GM21737 (cell line): Measurements from ENCODE around the gene LILRA1.
"Not testable (repeated sequence)": the region's sequence is repeated elsewhere in the genome, so short reads cannot be mapped to it uniquely, and the experiment has no call there.

ENCODE experiments used
- ATAC-seq: cut with Tn5 transposase; IDR thresholded peaks from one replicate; pipeline ENCODE4 v1.9.1; 2021; ENCODE audit warnings: mild to moderate bottlenecking, moderate library complexity; ENCODE audit not compliant: unreplicated experiment

The LILRA1 gene

GRCh38 chr19:54622431-54622830 lies 29.0 kb downstream of the LILRA1 start:
- no peak for ATAC-seq

DNA sequence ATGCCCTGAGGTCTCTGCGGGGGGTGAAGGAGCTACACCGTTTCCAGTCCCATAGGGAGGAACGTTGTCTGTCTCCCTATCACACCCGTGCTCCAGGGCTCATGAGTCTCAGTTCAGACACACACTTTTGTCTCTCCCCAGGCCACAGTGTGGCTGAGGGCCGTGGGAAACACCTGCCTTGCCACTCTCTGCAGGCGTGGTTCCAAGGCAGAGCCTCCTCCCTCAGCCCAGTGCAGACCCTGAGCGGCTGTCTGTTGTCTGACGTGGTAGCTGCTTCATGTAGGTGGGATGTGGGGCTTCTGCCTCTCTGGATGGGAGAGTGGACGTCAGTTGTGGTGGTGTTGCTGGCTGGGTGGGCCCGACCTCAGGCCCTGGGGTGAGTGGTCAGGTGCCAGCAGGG lies 30.8 kb downstream of the LILRA1 start:
- ATAC-seq = not testable (repeated sequence)

- not testable (repeated sequence) for ATAC-seq
Observed at GRCh38 chr19:54624934-54625730, 31.7 kb downstream of the LILRA1 start.

DNA sequence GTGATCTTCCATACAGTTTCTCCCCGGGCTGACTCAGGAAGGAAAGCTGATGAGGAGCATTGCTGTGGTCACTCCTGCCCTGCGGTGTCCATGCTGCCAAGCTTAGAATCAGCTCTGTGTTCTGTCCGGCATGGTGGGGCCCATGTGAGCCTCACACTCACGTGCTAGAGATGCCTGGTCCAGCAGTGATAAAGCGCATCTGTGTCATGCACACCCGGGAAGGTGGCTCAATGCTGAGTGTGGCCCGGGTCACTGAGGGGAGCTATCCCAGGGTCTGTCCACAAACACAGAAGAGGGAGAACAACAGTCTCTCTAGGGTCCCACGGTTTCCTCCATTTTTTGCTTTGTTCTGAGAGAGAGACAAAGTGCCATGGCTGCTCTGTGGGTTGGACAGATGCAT lies 33.3 kb downstream of the LILRA1 start:
- ATAC-seq = no peak

- not testable (repeated sequence) for ATAC-seq
Observed at GRCh38 chr19:54627912-54628311, 34.5 kb downstream of the LILRA1 start.

GRCh38 chr19:54630262-54630661 lies 36.8 kb downstream of the LILRA1 start, which contains the start of gene LILRB1:
Gene LILRB1 (plus strand): TSS chr19:54630484. CDS start chr19:54631074, 590 bp downstream.
- not testable (repeated sequence) for ATAC-seq

- ATAC-seq = no peak
Observed at GRCh38 chr19:54630782-54631181, 37.4 kb downstream of the LILRA1 start.

- not testable (repeated sequence) for ATAC-seq
Observed at GRCh38 chr19:54631489-54632337, 38.3 kb downstream of the LILRA1 start.

GRCh38 chr19:54632517-54632916 lies 39.1 kb downstream of the LILRA1 start:
- ATAC-seq = not testable (repeated sequence)

DNA sequence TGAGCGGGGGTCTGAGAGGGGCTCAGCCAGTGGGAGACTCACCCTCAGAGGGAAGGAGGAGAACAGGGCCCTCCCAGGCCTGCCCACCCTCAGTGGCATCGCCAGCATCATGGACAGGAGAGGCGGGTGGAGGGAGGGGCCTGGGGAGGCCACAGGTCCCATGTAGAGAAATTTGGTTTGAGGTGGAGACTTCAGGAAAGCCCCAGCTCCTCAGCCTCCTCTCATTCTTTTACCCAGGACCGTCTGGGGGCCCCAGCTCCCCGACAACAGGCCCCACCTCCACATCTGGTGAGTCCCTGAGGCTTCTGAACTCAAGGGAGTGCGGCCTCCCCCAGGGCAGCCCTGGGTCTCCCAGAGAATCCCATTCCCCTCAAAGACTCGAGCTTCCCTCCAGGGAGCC lies 40.0 kb downstream of the LILRA1 start:
- ATAC-seq = no peak

- not testable (repeated sequence) for ATAC-seq
Observed at GRCh38 chr19:54636081-54636480, 42.6 kb downstream of the LILRA1 start.

- no peak for ATAC-seq
Observed at GRCh38 chr19:54638683-54639082, 45.3 kb downstream of the LILRA1 start.

- not testable (repeated sequence) for ATAC-seq
Observed at GRCh38 chr19:54642953-54643352, 49.5 kb downstream of the LILRA1 start.

- ATAC-seq = not testable (repeated sequence)
Observed at GRCh38 chr19:54643583-54643982, 50.2 kb downstream of the LILRA1 start.

DNA sequence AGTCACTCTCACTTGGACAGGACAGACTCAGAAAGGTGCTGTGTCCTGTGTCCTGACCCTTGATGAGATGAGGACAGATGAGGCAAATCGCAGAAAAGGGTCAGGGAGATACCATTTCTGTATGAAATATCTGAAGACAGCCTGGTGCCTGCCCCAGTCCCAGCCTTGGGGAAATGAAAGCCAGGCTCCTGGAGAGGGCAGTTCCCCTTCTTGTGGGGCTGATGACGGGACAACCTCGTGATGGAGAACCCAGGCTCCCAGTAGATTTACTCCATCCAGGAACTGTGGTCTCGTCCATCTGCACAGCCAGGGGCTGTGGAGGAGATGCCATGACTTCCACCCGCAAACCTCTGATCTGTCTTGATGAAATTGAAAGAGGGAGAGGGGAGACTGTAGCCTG lies 50.6 kb downstream of the LILRA1 start:
- no peak for ATAC-seq

DNA sequence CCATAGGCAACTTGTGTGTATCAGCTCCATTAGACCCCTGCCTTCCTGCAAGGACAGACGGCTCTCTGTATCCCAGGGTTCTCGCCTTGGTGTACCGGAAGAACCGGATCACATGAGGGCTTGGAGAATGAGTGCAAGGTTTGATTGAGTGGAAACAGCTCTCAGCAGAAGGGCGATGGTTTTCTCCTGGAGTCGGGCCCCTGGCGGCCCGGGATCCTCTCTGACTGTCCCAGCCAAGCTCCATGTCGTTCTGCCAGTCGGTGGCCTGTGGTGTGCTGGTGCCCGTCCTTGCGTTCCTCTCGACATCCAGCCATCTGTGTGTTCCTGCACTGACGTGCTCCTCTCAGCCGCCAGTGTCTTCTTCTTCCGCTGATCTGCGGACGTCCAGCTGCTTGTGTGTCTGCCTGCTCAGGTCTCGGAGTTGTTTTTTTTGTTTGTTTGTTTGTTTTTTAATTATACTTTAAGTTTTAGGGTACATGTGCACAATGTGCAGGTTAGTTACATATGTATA lies 53.0 kb downstream of the LILRA1 start:
- ATAC-seq = no peak

- ATAC-seq = no peak
Observed at GRCh38 chr19:54648129-54648528, 54.7 kb downstream of the LILRA1 start.

- no peak for ATAC-seq
Observed at GRCh38 chr19:54650108-54650655, 56.8 kb downstream of the LILRA1 start.
